Jurkat, Clone E6-1 (cell line): Measurements from ENCODE around the gene RIOK2.
"Not testable (repeated sequence)": the region's sequence is repeated elsewhere in the genome, so short reads cannot be mapped to it uniquely, and the experiment has no call there.

Experiments used
- DNase-seq: peaks from one replicate; pipeline ENCODE4 v3.0.0-alpha.2; 2011; ENCODE audit warnings: low read depth, low spot score
- H3K4me3 ChIP-seq: 2 replicates; pipeline ENCODE4 v1.5.1; 2011; ENCODE audit warnings: mild to moderate bottlenecking, low read length, control low read depth, moderate library complexity

Gene RIOK2

DNA sequence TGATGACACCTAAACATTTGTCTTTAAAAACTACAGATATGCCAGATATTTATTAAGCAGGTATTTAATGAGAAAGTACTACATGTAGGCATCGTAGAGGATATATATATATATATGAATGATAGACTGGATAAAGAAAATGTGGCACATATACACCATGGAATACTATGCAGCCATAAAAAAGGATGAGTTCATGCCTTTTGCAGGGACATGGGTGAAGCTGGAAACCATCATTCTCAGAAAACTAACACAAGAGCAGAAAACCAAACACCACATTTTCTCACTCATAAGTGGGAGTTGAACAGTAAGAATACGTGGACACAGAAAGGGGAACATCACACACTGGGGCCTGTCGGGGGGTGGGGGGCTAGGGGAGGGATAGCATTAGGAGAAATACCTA is 3.6 kb downstream of the RIOK2 start:
- DNase-seq, H3K4me3 ChIP-seq: not testable (repeated sequence)

DNA sequence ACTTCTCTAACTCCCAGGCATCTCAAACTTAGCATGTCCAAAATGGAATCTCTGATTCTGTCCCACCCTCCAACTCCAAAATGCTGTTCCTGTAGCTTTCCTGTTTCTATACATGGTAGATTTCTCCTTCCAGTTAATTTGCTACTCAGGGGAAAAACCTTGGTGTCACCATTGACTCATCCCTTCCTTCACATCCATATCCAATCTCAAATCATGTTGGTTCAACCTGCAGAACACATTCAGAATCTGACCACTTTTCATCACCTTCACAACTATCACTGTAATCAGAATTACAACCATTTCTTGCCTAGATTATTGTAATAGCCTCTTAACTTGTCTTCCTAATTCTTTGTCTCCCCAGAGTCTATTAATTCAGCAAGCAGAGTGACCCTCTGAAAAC is 10.8 kb downstream of the RIOK2 start:
- DNase-seq = no peak
- no peak overlapping the region for H3K4me3 ChIP-seq

DNA sequence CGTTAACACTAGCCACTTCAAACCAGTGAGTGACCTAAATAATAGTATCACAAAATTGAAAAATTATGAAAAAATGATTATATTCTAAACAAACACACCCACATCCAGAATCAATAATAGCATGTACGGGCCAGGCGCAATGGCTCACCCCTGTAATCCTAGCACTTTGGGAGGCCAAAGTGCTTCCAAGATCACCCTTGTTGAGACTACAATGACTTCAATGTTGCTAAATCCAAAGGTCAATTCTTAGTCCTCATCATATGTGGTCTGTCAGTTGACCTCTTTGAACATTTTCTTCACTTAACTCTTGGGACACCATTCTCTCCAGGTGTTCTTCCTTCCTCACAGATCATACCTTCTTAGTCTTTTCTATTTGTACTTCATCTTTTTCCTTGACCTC is 11.3 kb downstream of the RIOK2 start:
- H3K4me3 ChIP-seq = no peak overlapping the region
- no peak for DNase-seq

GRCh38 chr5:97167435-97167834 is 15.6 kb downstream of the RIOK2 start:
- no peak overlapping the region for H3K4me3 ChIP-seq
- DNase-seq = no peak

- DNase-seq = no peak
- H3K4me3 ChIP-seq = no peak overlapping the region
Observed at GRCh38 chr5:97165726-97166125, 17.3 kb downstream of the RIOK2 start.

DNA sequence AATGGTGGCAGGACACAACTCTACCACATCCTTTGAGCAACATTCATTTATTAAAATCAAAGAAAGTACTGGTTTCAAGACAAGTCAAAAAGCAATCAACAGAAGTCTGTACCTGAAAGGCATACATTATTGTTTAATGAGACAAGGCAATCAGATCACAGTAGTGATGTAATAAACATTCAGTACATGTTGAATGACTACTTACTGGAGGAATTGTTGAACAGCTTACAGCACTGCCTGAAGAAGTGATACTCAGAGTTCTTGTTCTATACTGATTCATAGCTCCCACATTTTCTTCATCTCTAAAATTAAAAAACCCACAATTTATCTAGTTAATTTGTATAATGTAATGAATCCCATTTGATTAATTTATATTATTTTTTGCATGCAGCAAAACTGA is 18.2 kb downstream of the RIOK2 start:
- no peak overlapping the region for H3K4me3 ChIP-seq
- DNase-seq = no peak

DNA sequence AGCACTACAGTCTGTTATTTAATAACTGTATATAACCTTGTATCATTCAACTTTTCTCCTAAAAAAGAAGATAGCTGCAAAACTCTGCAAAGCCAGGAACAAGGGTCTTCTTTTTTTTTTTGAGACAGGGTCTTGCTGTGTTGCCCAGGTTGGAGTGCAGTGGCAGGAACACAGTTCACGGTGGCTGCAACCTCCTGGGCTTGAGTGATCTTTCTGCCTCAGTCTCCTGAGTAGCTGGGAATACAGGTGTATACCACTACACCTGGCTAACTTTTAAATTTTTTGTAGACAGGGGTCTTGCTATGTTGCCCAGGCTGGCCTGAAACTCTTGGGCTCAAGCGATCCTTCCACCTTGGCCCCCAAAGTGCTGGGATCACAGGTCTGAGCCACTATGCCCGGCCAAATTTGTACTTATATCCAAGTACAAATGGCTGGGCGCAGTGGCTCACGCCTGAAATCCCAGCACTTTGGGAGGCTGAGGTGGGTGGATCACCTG is 19.2 kb downstream of the RIOK2 start:
- no peak for DNase-seq
- H3K4me3 ChIP-seq = no peak overlapping the region

GRCh38 chr5:97163360-97163764 is 19.7 kb downstream of the RIOK2 start:
- no peak overlapping the region for H3K4me3 ChIP-seq
- peak; percentile 29 for DNase-seq

GRCh38 chr5:97162045-97162444 is 21.0 kb downstream of the RIOK2 start:
- no peak overlapping the region for H3K4me3 ChIP-seq
- peak; percentile 55 for DNase-seq

DNA sequence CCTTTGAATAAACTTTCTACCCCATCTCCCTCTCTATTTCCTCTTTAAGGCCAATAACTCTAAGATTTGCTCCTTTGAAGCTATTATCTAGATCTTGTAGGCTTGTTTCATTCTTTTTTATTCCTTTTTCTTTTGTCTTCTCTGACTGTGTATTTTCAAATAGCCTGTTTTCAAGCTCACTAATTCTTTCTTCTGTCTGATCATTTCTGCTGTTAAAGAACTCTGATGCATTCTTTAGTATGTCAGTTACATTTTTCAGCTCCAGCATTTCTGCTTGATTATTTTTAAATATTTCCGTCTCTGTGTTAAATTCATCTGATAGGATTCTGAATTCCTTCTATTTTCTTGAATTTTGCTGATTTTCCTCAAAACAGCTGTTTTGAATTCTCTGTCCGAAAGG is 25.4 kb downstream of the RIOK2 start:
- H3K4me3 ChIP-seq = no peak overlapping the region
- no peak for DNase-seq

GRCh38 chr5:97151370-97151769 is 31.7 kb downstream of the RIOK2 start:
- no peak overlapping the region for H3K4me3 ChIP-seq
- no peak for DNase-seq

- H3K4me3 ChIP-seq = no peak overlapping the region
- no peak for DNase-seq
Observed at GRCh38 chr5:97150401-97150800, 32.6 kb downstream of the RIOK2 start.

- no peak for DNase-seq
- no peak overlapping the region for H3K4me3 ChIP-seq
Observed at GRCh38 chr5:97149709-97150108, 33.3 kb downstream of the RIOK2 start.

DNA sequence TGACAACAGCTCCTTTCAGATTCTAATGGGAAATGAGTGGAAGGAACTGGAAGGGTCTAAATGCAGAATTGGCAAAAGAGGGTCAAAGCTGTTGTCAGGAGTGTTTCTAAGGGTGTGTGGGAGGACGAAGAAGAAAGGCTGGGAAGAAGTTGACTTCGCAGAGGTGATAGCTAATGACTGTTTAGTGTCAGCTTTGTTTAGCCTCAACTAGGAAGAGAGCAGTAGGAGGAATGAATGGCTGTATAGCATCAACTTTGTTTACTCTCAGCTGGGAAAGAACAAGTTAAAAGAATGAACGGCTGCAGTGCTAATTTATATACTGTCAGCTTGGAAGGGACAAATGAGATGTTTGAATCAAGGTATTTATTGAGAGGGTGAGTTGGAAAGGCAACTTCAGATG is 34.8 kb downstream of the RIOK2 start:
- no peak overlapping the region for H3K4me3 ChIP-seq
- DNase-seq = no peak

DNA sequence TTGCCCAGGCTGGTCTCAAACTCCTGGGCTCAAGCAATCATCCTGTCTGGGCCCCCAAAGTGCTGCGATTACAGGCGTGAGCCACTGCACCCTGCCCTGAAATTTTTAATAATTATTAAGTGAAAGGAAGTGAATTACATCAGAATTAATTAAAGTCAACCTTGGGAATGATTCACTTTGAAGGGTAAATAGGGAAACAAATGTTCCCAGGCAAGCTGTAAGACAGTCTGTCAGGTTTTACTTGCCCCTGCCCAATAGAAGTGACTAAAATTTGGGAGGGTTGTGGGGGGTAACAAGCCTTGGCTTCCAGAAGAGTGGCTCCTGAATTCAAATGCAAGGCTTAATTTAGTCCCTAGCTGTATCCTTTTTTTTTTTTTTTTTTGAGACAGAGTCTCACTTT is 39.3 kb downstream of the RIOK2 start:
- no peak for DNase-seq
- no peak overlapping the region for H3K4me3 ChIP-seq

- no peak within 1 kb of the TSS for H3K4me3 ChIP-seq
- peak; percentile 46 for DNase-seq
Observed at GRCh38 chr5:97142521-97143254, 40.4 kb downstream of the RIOK2 start, which contains the start of gene LIX1. TSS of gene LIX1 (minus strand) at chr5:97142611. CDS start at chr5:97142576, 35 bp downstream.

- DNase-seq = no peak
- H3K4me3 ChIP-seq = no peak overlapping the region
Observed at GRCh38 chr5:97141539-97141938, 41.5 kb downstream of the RIOK2 start.

DNA sequence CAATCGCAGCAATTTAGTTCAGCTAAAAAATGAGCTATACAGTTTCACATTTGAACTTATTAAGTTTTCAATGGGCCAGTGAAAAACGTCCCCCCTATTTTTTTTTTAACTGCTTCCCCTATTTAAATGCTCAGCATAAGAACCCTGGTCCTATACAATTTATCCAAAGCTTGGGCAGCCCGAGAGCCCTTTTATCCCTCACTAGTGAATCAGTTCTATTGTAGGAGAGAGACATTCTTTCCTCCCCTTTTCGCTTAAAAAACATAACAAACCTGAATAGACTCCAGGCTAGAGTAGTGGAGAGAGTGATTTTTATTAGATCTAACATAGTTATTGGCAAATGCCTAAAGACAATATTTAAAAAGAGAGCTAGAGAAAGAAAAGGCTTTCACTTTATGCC is 42.0 kb downstream of the RIOK2 start:
- no peak for DNase-seq

GRCh38 chr5:97140250-97140649 is 42.8 kb downstream of the RIOK2 start:
- H3K4me3 ChIP-seq, DNase-seq: not testable (repeated sequence)

More for the DNA sequence above, 42.0 kb downstream of the RIOK2 start:
- H3K4me3 ChIP-seq = no peak overlapping the region

DNA sequence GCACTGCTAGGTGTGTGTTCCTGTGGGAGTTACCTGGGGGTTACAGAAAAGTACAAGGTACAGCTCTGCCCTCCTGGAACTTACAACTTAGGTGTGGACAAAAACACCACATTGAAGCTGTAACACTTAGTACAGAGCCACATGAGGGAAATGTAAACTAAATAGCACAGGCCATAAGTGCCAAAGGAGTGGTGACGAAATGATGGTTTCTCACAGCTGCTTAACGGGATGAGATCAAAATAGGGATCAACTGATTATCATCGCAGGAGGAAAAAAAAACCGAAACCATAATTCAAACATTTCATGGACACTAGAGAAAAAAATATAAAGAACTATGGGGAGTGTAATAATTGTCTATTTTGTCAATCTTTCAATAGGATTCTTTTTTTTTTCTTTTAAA is 46.6 kb downstream of the RIOK2 start:
- DNase-seq = no peak
- H3K4me3 ChIP-seq = no peak overlapping the region

- DNase-seq = no peak
- no peak overlapping the region for H3K4me3 ChIP-seq
Observed at GRCh38 chr5:97135868-97136267, 47.2 kb downstream of the RIOK2 start.
